K562 (cell line): ENCODE measurements around the gene SLC25A10. TPM values are rescaled to one million over a fixed set of nuclear protein-coding genes. Genes with fewer than 3 reads are reported as not detected.

Source experiments
- ATAC-seq: fragments of 200-7000 bp; cut with Tn5 transposase; 3 replicates; pipeline ENCODE4 v1.9.1; 2020; ENCODE audit warnings: moderate library complexity
- BruUV-seq: library from RNA; stranded (reverse); fragments of 400-500 nt; replicated peaks from 2 replicates; lab custom pipeline; 2021; lab: Mats Ljungman, UMichigan
- CTCF ChIA-PET: fragments of 300-600 bp; formaldehyde crosslinking; extraction: SDS; loops from one replicate; lab custom pipeline; 2021; ENCODE audit warnings: low intra/inter-chr PET ratio; lab: Yijun Ruan, JAX
- POLR2A ChIA-PET: fragments of 300-600, 350-650 bp; sonication (Branson Sonifier 250); formaldehyde crosslinking; extraction: SDS; loops from one replicate; lab custom pipeline; 2021; ENCODE audit warnings: antibody characterized with exemption, inconsistent platforms; lab: Yijun Ruan, JAX
- DNase-seq, 4 experiments: peaks; one replicate each; pipeline versions ENCODE4 v3.0.0 to v3.0.0-alpha.2; 2011 to 2018; ENCODE audit warnings: low spot score in 3 of 4, mixed read lengths in 3 of 4; ENCODE audit errors: extremely low read depth in 1 of 4
- FAIRE-seq: peaks from 2 replicates; lab custom pipeline; 2011; peaks lifted over from hg19 to GRCh38; lab: Jason Lieb, UNC
- H2AFZ ChIP-seq: 2 replicates; pipeline ENCODE4 v1.6.0; 2011; ENCODE audit warnings: low read depth, low read length, control low read depth, inconsistent platforms
- H3K27ac ChIP-seq: fragments of 200-600 bp; 3 replicates; pipeline ENCODE4 v1.8.0; 2011; ENCODE audit warnings: low read depth, mild to moderate bottlenecking, control low read depth, inconsistent platforms, low read length, moderate library complexity, mixed read lengths; ENCODE audit errors: extremely low read depth
- H3K27me3 ChIP-seq, 2 experiments: fragments of 300-600 bp in 1 of 2; 2 replicates in 1 of 2; 3 replicates in 1 of 2; pipeline versions ENCODE4 v1.6.0 to v1.8.0; 2011; ENCODE audit warnings: inconsistent platforms in 2 of 2, low read length in 2 of 2, mild to moderate bottlenecking in 1 of 2, mixed read lengths in 1 of 2, moderate library complexity in 1 of 2; ENCODE audit not compliant: control insufficient read depth in 2 of 2, insufficient read depth in 2 of 2
- H3K36me3 ChIP-seq: fragments of 300-600 bp; 3 replicates; pipeline ENCODE4 v1.8.0; 2011; ENCODE audit warnings: mild to moderate bottlenecking, low read length, inconsistent platforms; ENCODE audit not compliant: control insufficient read depth, insufficient read depth
- H3K4me1 ChIP-seq, 2 experiments: fragments of 200-600 bp in 1 of 2; replicated peaks in 1 of 2; 2 replicates in 1 of 2; 3 replicates in 1 of 2; pipeline versions ENCODE4 v1.5.1 to v1.8.0; 2011; ENCODE audit warnings: inconsistent platforms in 2 of 2, low read length in 2 of 2, mild to moderate bottlenecking in 1 of 2, mixed read lengths in 1 of 2, moderate library complexity in 1 of 2; ENCODE audit not compliant: control insufficient read depth in 2 of 2, insufficient read depth in 2 of 2
- H3K4me2 ChIP-seq: 2 replicates; pipeline ENCODE4 v1.6.1; 2011; ENCODE audit warnings: low read length, control low read depth, inconsistent platforms, mixed read lengths; ENCODE audit not compliant: insufficient read depth
- H3K4me3 ChIP-seq: fragments of 200-600 bp; sonication (generic), shearing (Covaris generic); 2 replicates; pipeline ENCODE4 v1.5.1; 2016; ENCODE audit warnings: control low read depth, inconsistent platforms
- H3K79me2 ChIP-seq: fragments of 200-600 bp; 3 replicates; pipeline ENCODE4 v1.8.0; 2011; ENCODE audit warnings: low read length, inconsistent platforms; ENCODE audit not compliant: control insufficient read depth, insufficient read depth
- H3K9ac ChIP-seq, 2 experiments: 2 replicates each; pipeline versions ENCODE4 v1.6.0 to v1.6.1; 2011; ENCODE audit warnings: low read depth in 2 of 2, low read length in 2 of 2, control low read depth in 1 of 2, inconsistent platforms in 1 of 2, mild to moderate bottlenecking in 1 of 2, mixed read lengths in 1 of 2; ENCODE audit not compliant: insufficient read depth in 1 of 2
- H3K9me1 ChIP-seq: one replicate; pipeline ENCODE4 v1.6.0; 2011; ENCODE audit warnings: inconsistent platforms, mild to moderate bottlenecking, low read length, moderate library complexity; ENCODE audit not compliant: control insufficient read depth, insufficient read depth
- H3K9me3 ChIP-seq: replicated peaks from 2 replicates; pipeline ENCODE4 v1.5.1; 2011; ENCODE audit warnings: low read depth, low read length, inconsistent platforms; ENCODE audit not compliant: control insufficient read depth, insufficient read depth
- H4K20me1 ChIP-seq: replicated peaks from 2 replicates; pipeline ENCODE4 v1.6.1; 2011; ENCODE audit warnings: low read length, inconsistent platforms, mixed read lengths; ENCODE audit not compliant: control insufficient read depth, insufficient read depth
- BMI1 ChIP-seq: fragments of 150-350 bp; IDR thresholded peaks from 2 replicates; pipeline ENCODE4 v1.6.1; 2014; ENCODE audit warnings: low read length
- DACH1 ChIP-seq: fragments of 450-650 bp; IDR thresholded peaks from 2 replicates; pipeline ENCODE4 v1.6.1; 2018; ENCODE audit not compliant: partially characterized antibody
- NCOA4 ChIP-seq: fragments of 450-650 bp; IDR thresholded peaks from 2 replicates; pipeline ENCODE4 v1.6.1; 2018; ENCODE audit warnings: mild to moderate bottlenecking; ENCODE audit not compliant: partially characterized antibody
- NFE2L1 ChIP-seq: fragments of 450-650 bp; IDR thresholded peaks from 2 replicates; pipeline ENCODE4 v1.6.1; 2016; ENCODE audit warnings: missing genetic modification characterization, low read depth, mild to moderate bottlenecking, missing compliant biosample characterization, moderate library complexity, borderline replicate concordance
- POLR2AphosphoS2 ChIP-seq: IDR thresholded peaks from 2 replicates; pipeline ENCODE4 v1.6.1; 2012; ENCODE audit warnings: low read length, improper control_type of control experiment
- SPI1 ChIP-seq: IDR thresholded peaks from 2 replicates; pipeline ENCODE4 v1.6.1; 2011; ENCODE audit warnings: low read depth, low read length, control low read depth, borderline replicate concordance
- SRSF3 ChIP-seq: fragments of 200-400 bp; formaldehyde crosslinking; IDR thresholded peaks from 2 replicates; pipeline ENCODE4 v1.6.1; 2016; ENCODE audit warnings: mild to moderate bottlenecking, low read length, moderate library complexity; ENCODE audit not compliant: insufficient read depth
- TCF7L2 ChIP-seq: fragments of 150-350 bp; IDR thresholded peaks from 2 replicates; pipeline ENCODE4 v1.6.1; 2016; ENCODE audit warnings: low read depth, mild to moderate bottlenecking, low read length, moderate library complexity
- WGBS: fragments of 100-300 bp; shearing (Covaris generic); methylation state at CpG from one replicate; pipeline ENCODE4 v1.1.6; 2016; ENCODE audit warnings: low coverage, mixed read lengths; ENCODE audit not compliant: insufficient coverage; ENCODE audit errors: missing lambda C conversion rate; 5-methylcytosine and 5-hydroxymethylcytosine counted together
- in situ Hi-C: fragments of 300-500 bp; cut with MboI; formaldehyde crosslinking; loops from 4 replicates; pipeline ENCODE4 v1.15.0; 2018; ENCODE audit warnings: inconsistent platforms, mixed read lengths
- intact Hi-C: fragments of 100-400 bp; cut with micrococcal nuclease; formaldehyde crosslinking; loops from 2 replicates; pipeline ENCODE4 v1.14.2; 2022
- polyA plus RNA-seq, 8 experiments: library from polyadenylated mRNA; depleted of rRNA in 4 of 8; stranded (reverse) in 5 of 8; unstranded in 3 of 8; fragments of >200 nt; fragmentation: Nextera tagmentation in 2 of 8; fragmentation: Illumina TruSeq in 1 of 8; extraction: Ambion mirVana in 2 of 8; extraction: Trizol in 1 of 8; gene quantifications; 2 replicates each; pipeline versions ENCODE4 v1.2.1 to v1.2.3, GENCODE V29; 2011 to 2014; ENCODE audit warnings: inconsistent platforms in 1 of 8, missing spikeins in 1 of 8
- total RNA-seq, 7 experiments: library from RNA; depleted of rRNA in 6 of 7; stranded (reverse); fragments of >200 nt in 6 of 7; fragmentation: Illumina TruSeq in 2 of 7; extraction: Trizol in 2 of 7; gene quantifications; 2 replicates each; pipeline versions ENCODE4 v1.2.1 to v1.2.3, GENCODE V29; 2011 to 2021; ENCODE audit warnings: low replicate concordance in 1 of 7
- TF ChIP-seq, protein P1 (sequence below): fragments of 250-450 bp; sonication (Bioruptor Pico); IDR thresholded peaks from 2 replicates; pipeline ENCODE4 v1.8.0; 2021; ENCODE audit warnings: borderline replicate concordance, mild to moderate bottlenecking, moderate library complexity; ENCODE audit not compliant: poor library complexity, severe bottlenecking
- TF ChIP-seq, protein P2 (sequence below): fragments of 450-650 bp; IDR thresholded peaks from 2 replicates; pipeline ENCODE4 v1.6.1; 2017; ENCODE audit warnings: antibody characterized with exemption, mild to moderate bottlenecking

SLC25A10 gene
- total and polyA plus RNA-seq, 9 of the 15 experiments (the other 6 are each of a cell fraction or from before 2014, with no cell fraction given), result 0.10 to 85.6 (median 34.3) TPM

DNA sequence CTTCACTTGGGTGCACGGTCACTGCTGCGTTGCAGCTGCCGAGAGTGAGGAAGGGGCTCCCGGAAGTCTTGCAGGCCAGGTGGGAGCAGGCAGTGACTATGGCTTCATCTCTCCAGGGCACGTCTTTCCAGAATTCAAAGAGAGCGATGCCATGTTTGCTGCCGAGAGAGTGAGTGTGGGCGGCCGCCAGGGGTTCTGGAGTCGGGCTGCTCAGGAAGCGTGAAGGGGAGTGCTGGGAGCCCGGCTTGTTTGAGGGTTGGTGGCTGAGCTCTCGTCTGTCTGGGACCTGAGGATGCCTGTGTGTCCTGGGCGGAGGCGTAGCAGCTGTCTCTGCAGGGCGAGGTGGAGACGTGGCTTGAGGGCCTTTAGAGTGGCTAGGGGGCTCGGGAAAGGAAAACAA, 22.0 kb upstream of the SLC25A10 start:
- Histone ChIP-seq H3K9me1 (peaks cover 9% of the 10 kb centered on the region), H3K27me3 (no peaks in the 10 kb centered on the region), H2AFZ (no peak overlapping the region), H3K4me1 (peaks cover 6 to 73% of the 10 kb centered on the region in 2 experiments), H3K9ac (peak overlapping the region in 1 of 2 experiments; percentile 35; a peak in 1 of 4 replicates), H3K4me2 (no peak overlapping the region), H3K79me2 (peaks cover 22% of the 10 kb centered on the region), H3K27ac (no peak overlapping the region), H3K4me3 (no peak overlapping the region), H3K36me3 (peaks cover 100% of the 10 kb centered on the region; the same call in 2 of the 3 replicates), H4K20me1 (peaks cover 15% of the 10 kb centered on the region; the same call in 1 of the 2 replicates), H3K9me3 (no peaks in the 10 kb centered on the region)
- POLR2A ChIA-PET, result interaction anchor here (0.7 to 4.7 kb wide), 3 partner anchors 8 to 169 kb away, joined by 3 to 41 read pairs (median 5); partner anchors contain the start of gene MRPL12
- in situ Hi-C loops (no loop called here), intact Hi-C loops (no loop called here)
- FAIRE-seq (no peak), DNase-seq (no peak), ATAC-seq (no peak)
- CTCF ChIA-PET, result no interaction called here
- no peak for TF ChIP-seq SRSF3
- TF ChIP-seq NFE2L1 (tag), result no peak
- TF ChIP-seq SPI1, result no peak
- TF ChIP-seq, protein P1, sequence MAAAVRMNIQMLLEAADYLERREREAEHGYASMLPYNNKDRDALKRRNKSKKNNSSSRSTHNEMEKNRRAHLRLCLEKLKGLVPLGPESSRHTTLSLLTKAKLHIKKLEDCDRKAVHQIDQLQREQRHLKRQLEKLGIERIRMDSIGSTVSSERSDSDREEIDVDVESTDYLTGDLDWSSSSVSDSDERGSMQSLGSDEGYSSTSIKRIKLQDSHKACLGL (CRISPR knock-in tag), result no peak
- TF ChIP-seq NCOA4, result no peak
- TF ChIP-seq DACH1, result no peak
- TF ChIP-seq TCF7L2, result no peak
- TF ChIP-seq BMI1, result no peak
- TF ChIP-seq POLR2AphosphoS2, result no peak
- TF ChIP-seq, protein P2, sequence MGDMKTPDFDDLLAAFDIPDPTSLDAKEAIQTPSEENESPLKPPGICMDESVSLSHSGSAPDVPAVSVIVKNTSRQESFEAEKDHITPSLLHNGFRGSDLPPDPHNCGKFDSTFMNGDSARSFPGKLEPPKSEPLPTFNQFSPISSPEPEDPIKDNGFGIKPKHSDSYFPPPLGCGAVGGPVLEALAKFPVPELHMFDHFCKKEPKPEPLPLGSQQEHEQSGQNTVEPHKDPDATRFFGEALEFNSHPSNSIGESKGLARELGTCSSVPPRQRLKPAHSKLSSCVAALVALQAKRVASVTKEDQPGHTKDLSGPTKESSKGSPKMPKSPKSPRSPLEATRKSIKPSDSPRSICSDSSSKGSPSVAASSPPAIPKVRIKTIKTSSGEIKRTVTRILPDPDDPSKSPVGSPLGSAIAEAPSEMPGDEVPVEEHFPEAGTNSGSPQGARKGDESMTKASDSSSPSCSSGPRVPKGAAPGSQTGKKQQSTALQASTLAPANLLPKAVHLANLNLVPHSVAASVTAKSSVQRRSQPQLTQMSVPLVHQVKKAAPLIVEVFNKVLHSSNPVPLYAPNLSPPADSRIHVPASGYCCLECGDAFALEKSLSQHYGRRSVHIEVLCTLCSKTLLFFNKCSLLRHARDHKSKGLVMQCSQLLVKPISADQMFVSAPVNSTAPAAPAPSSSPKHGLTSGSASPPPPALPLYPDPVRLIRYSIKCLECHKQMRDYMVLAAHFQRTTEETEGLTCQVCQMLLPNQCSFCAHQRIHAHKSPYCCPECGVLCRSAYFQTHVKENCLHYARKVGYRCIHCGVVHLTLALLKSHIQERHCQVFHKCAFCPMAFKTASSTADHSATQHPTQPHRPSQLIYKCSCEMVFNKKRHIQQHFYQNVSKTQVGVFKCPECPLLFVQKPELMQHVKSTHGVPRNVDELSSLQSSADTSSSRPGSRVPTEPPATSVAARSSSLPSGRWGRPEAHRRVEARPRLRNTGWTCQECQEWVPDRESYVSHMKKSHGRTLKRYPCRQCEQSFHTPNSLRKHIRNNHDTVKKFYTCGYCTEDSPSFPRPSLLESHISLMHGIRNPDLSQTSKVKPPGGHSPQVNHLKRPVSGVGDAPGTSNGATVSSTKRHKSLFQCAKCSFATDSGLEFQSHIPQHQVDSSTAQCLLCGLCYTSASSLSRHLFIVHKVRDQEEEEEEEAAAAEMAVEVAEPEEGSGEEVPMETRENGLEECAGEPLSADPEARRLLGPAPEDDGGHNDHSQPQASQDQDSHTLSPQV, result no peak
- BruUV-seq, result no TSS peak
- 93% methylated on average over 18 of the region's 18 CpGs for WGBS
